NCI-H2107 treated with DMSO at 0.1 percent for 48 hours (cell line): ENCODE measurements around the gene FRMPD4.
"Not testable (repeated sequence)": the region's sequence is repeated elsewhere in the genome, so short reads cannot be mapped to it uniquely, and the experiment has no call there.

Experiments
- DNase-seq: peaks from one replicate; lab custom pipeline; 2025; ENCODE audit not compliant: unreplicated experiment; lab: John Stamatoyannopoulos, UW

Gene FRMPD4

GRCh38 chrX:12138361-12139313, at the start of gene FRMPD4:
FRMPD4 (plus strand) TSS chrX:12138473; CDS start chrX:12138972, 499 bp downstream.
- DNase-seq: no peak

- no peak for DNase-seq
Measured at GRCh38 chrX:12089740-12090139, 48.5 kb upstream of the FRMPD4 start.

GRCh38 chrX:12113321-12113720, 25.0 kb upstream of the FRMPD4 start:
- no peak for DNase-seq

GRCh38 chrX:12115377-12115776, 22.9 kb upstream of the FRMPD4 start:
- no peak for DNase-seq

- DNase-seq: no peak
Measured at GRCh38 chrX:12118134-12118533, 20.1 kb upstream of the FRMPD4 start.

- no peak for DNase-seq
Measured at GRCh38 chrX:12128017-12128416, 10.3 kb upstream of the FRMPD4 start.

GRCh38 chrX:12137951-12138360, 317 bp upstream of the FRMPD4 start:
- DNase-seq: no peak

- no peak for DNase-seq
Measured at GRCh38 chrX:12139934-12140611, 1.8 kb downstream of the FRMPD4 start.

GRCh38 chrX:12141511-12141910, 3.2 kb downstream of the FRMPD4 start:
- DNase-seq: no peak

- no peak for DNase-seq
Measured at GRCh38 chrX:12142661-12143060, 4.4 kb downstream of the FRMPD4 start.

GRCh38 chrX:12145402-12145801, 7.1 kb downstream of the FRMPD4 start:
- DNase-seq: no peak

- no peak for DNase-seq
Measured at GRCh38 chrX:12149670-12150407, 11.6 kb downstream of the FRMPD4 start.

GRCh38 chrX:12153317-12153716, 15.0 kb downstream of the FRMPD4 start:
- DNase-seq: no peak

GRCh38 chrX:12153741-12154140, 15.5 kb downstream of the FRMPD4 start:
- DNase-seq: no peak

GRCh38 chrX:12159799-12160198, 21.5 kb downstream of the FRMPD4 start:
- DNase-seq: no peak

GRCh38 chrX:12162420-12162819, 24.1 kb downstream of the FRMPD4 start:
- DNase-seq: no peak

GRCh38 chrX:12164180-12164579, 25.9 kb downstream of the FRMPD4 start:
- not testable (repeated sequence) for DNase-seq

GRCh38 chrX:12170755-12171154, 32.5 kb downstream of the FRMPD4 start:
- no peak for DNase-seq

GRCh38 chrX:12174358-12174757, 36.1 kb downstream of the FRMPD4 start:
- no peak for DNase-seq

- no peak for DNase-seq
Measured at GRCh38 chrX:12197030-12197429, 58.8 kb downstream of the FRMPD4 start.

- no peak for DNase-seq
Measured at GRCh38 chrX:12206413-12206812, 68.1 kb downstream of the FRMPD4 start.
